Spinal cord (tissue), 10 donors: ENCODE results near the gene SLTM. TPM values are rescaled to one million over a fixed set of nuclear protein-coding genes. Genes with fewer than 3 reads are reported as not detected.
A peak's percentile ranks its signal among the peaks of the same experiment; 100 is the strongest.
"Not testable (repeated sequence)": the region's sequence is repeated elsewhere in the genome, so short reads cannot be mapped to it uniquely, and the experiment has no call there.

Source experiments
- DNase-seq, 6 donors: peaks; one replicate each; pipeline versions ENCODE4 v3.0.0 to v3.0.0-alpha.2; 2013 to 2015; ENCODE audit warnings: low spot score in 6 of 6, low read depth in 4 of 6
- H3K27ac ChIP-seq: one replicate; pipeline ENCODE4 v1.5.1; 2013; ENCODE audit warnings: low read depth, low read length, control low read depth
- H3K27me3 ChIP-seq: one replicate; pipeline ENCODE4 v1.6.1; 2013; ENCODE audit warnings: low read length; ENCODE audit not compliant: control insufficient read depth, insufficient read depth
- H3K36me3 ChIP-seq: one replicate; pipeline ENCODE4 v1.6.1; 2013; ENCODE audit warnings: low read length; ENCODE audit not compliant: control insufficient read depth, insufficient read depth
- H3K4me1 ChIP-seq: one replicate; pipeline ENCODE4 v1.6.1; 2013; ENCODE audit warnings: low read length; ENCODE audit not compliant: control insufficient read depth, insufficient read depth
- H3K4me3 ChIP-seq: one replicate; pipeline ENCODE4 v1.5.1; 2013; ENCODE audit warnings: low read depth, low read length, control low read depth
- H3K9me3 ChIP-seq: one replicate; pipeline ENCODE4 v1.6.1; 2013; ENCODE audit warnings: low read length; ENCODE audit not compliant: control insufficient read depth, insufficient read depth
- WGBS: methylation state at CpG from one replicate; pipeline ENCODE4 v1.1.5; 2013; ENCODE audit warnings: missing lambda C conversion rate; ENCODE audit not compliant: insufficient coverage; 5-methylcytosine and 5-hydroxymethylcytosine counted together
- polyA plus RNA-seq, 2 donors: library from polyadenylated mRNA; unstranded; fragments of 120-200 nt; gene quantifications; one replicate each; pipeline ENCODE4 v1.2.1, GENCODE V29; 2013; ENCODE audit not compliant: insufficient read length in 2 of 2
- small RNA-seq: library from RNA; depleted of rRNA; stranded (forward); fragments of <200 nt; gene quantifications from one replicate; pipeline ENCODE3, GENCODE V24; 2014; ENCODE audit warnings: low replicate concordance
- total RNA-seq, 2 donors: library from RNA; depleted of rRNA in 1 of 2; stranded (reverse); fragments of 120-200 nt in 1 of 2; fragments of >200 nt in 1 of 2; gene quantifications; one replicate each; pipeline versions ENCODE4 v1.2.3 to v1.2.4, GENCODE V29; 2013 to 2014
- donor health status: healthy.

Gene SLTM
- total and polyA plus RNA-seq, 4 donors = 90.5 to 93.4 (median 91.3) TPM

- DNase-seq = no peak
- no peak overlapping the region for H3K4me3 ChIP-seq
- H3K9me3 ChIP-seq = no peaks in the 10 kb centered on the region
- H3K27ac ChIP-seq = no peak overlapping the region
- H3K27me3 ChIP-seq = no peaks in the 10 kb centered on the region
- H3K4me1 ChIP-seq = no peaks in the 10 kb centered on the region
- WGBS = no CpG with 5 or more reads among the region's 1 CpG
- H3K36me3 ChIP-seq = no peaks in the 10 kb centered on the region
Observed at GRCh38 chr15:58839485-58839884, 94.0 kb downstream of the SLTM start.

- H3K27me3 ChIP-seq, H3K36me3 ChIP-seq, H3K4me1 ChIP-seq, H3K4me3 ChIP-seq, H3K9me3 ChIP-seq, DNase-seq, H3K27ac ChIP-seq: not testable (repeated sequence)
- 0% methylated on average over 2 of the region's 9 CpGs for WGBS
Observed at GRCh38 chr15:58833681-58834426, 99.6 kb downstream of the SLTM start.

GRCh38 chr15:58830556-58830955 is 102.9 kb downstream of the SLTM start:
- peak overlapping the region; percentile 1 for H3K27ac ChIP-seq
- no peak overlapping the region for H3K4me3 ChIP-seq
- H3K9me3 ChIP-seq = no peaks in the 10 kb centered on the region
- DNase-seq = peak in 1 of 6 donors; percentile 24
- 64% methylated on average over 1 of the region's 2 CpGs for WGBS
- peaks cover 11% of the 10 kb centered on the region for H3K36me3 ChIP-seq
- no peaks in the 10 kb centered on the region for H3K4me1 ChIP-seq
- H3K27me3 ChIP-seq = no peaks in the 10 kb centered on the region

Small RNAs within 50 kb of the gene (small RNA-seq; reads per million reads assigned to genes)
- not detected for gene ZNF444P1

Other genes with a start within 250 kb of the SLTM start
- gene ADAM10, start 184.0 kb downstream of the SLTM start, total RNA-seq = 100 to 1,000 TPM; 108 to 119 TPM
- gene ADAM10, start 184.0 kb downstream of the SLTM start, polyA plus RNA-seq = 10 to 100 TPM; 67.2 to 87.7 TPM
- 10 to 100 TPM; 17.9 to 48.1 TPM for gene MINDY2, start 162.4 kb downstream of the SLTM start, total RNA-seq
- 10 to 100 TPM; 15.8 to 19.7 TPM for gene MINDY2, start 162.4 kb downstream of the SLTM start, polyA plus RNA-seq
- 10 to 100 TPM; 22.0 to 49.1 TPM for gene RNF111, start 54.0 kb upstream of the SLTM start, total RNA-seq
- 10 to 100 TPM; 35.4 to 39.4 TPM for gene RNF111, start 54.0 kb upstream of the SLTM start, polyA plus RNA-seq
- 10 to 100 TPM; 11.2 to 15.5 TPM for gene CCNB2, start 171.5 kb upstream of the SLTM start, total RNA-seq
- gene CCNB2, start 171.5 kb upstream of the SLTM start, polyA plus RNA-seq = 10 to 100 TPM; 17.3 to 18.8 TPM